Neutrophil (primary cell): ENCODE measurements around the gene FAM240A.

ENCODE experiments used
- H3K27ac ChIP-seq: fragments of 200-600 bp; sonication (generic); 2 replicates; pipeline ENCODE4 v1.5.1; 2016; ENCODE audit warnings: mild to moderate bottlenecking, moderate library complexity
- H3K27me3 ChIP-seq: fragments of 200-600 bp; sonication (generic); 2 replicates; pipeline ENCODE4 v1.6.0; 2016; ENCODE audit warnings: mild to moderate bottlenecking
- H3K36me3 ChIP-seq: fragments of 200-600 bp; sonication (generic); 2 replicates; pipeline ENCODE4 v1.5.1; 2017
- H3K4me1 ChIP-seq, 2 experiments: fragments of 200-600 bp in 1 of 2; sonication (generic) in 1 of 2; 1 replicate in 1 of 2; 2 replicates in 1 of 2; pipeline versions ENCODE4 v1.5.1 to v1.6.1; 2013 to 2016; ENCODE audit warnings: low read depth in 1 of 2, low read length in 1 of 2, mild to moderate bottlenecking in 1 of 2, moderate library complexity in 1 of 2; ENCODE audit not compliant: control insufficient read depth in 1 of 2, insufficient read depth in 1 of 2
- H3K4me3 ChIP-seq, 2 experiments: fragments of 200-600 bp in 1 of 2; sonication (generic) in 1 of 2; 1 replicate in 1 of 2; 2 replicates in 1 of 2; pipeline ENCODE4 v1.5.1; 2013 to 2016; ENCODE audit warnings: low read depth in 1 of 2, low read length in 1 of 2, mild to moderate bottlenecking in 1 of 2, moderate library complexity in 1 of 2
- H3K9me3 ChIP-seq: fragments of 200-600 bp; sonication (generic); 2 replicates; pipeline ENCODE4 v1.5.1; 2016
- TF ChIP-seq, protein P1 (sequence below): fragments of 200-600 bp; sonication (generic); IDR thresholded peaks from 2 replicates; pipeline ENCODE4 v1.5.1; 2016; ENCODE audit warnings: antibody characterized with exemption

Gene FAM240A

GRCh38 chr3:46629551-46630517 lies 17.5 kb downstream of the FAM240A start:
- peaks cover 6 to 8% of the 10 kb centered on the region in 2 experiments for H3K4me1 ChIP-seq

DNA sequence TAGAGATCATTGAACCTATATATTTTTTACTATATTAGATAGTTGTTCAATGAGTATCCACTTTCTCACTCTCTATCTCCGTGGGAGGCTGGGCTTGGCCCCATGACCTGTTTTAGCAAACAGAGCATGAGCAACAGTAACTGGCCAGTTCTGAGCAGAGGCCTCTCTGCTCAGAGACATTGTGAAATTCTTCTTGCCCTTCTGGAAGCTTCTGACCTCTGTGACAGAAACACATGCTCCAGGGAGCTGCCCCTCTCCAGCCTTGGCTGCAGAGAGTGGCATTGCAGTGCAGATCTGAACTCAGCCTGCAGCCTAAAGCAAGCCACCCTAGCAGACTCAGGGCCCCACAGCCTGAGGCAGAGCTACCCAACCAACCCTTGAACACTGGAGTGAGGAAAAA lies 20.5 kb downstream of the FAM240A start:
- Histone ChIP-seq H3K27me3 (peaks cover 9% of the 10 kb centered on the region), H3K36me3 (no peaks in the 10 kb centered on the region), H3K4me1 (peaks cover 6 to 8% of the 10 kb centered on the region in 2 experiments), H3K27ac (no peak overlapping the region), H3K4me3 (no peak overlapping the region), H3K9me3 (no peaks in the 10 kb centered on the region)
- TF ChIP-seq, protein P1, sequence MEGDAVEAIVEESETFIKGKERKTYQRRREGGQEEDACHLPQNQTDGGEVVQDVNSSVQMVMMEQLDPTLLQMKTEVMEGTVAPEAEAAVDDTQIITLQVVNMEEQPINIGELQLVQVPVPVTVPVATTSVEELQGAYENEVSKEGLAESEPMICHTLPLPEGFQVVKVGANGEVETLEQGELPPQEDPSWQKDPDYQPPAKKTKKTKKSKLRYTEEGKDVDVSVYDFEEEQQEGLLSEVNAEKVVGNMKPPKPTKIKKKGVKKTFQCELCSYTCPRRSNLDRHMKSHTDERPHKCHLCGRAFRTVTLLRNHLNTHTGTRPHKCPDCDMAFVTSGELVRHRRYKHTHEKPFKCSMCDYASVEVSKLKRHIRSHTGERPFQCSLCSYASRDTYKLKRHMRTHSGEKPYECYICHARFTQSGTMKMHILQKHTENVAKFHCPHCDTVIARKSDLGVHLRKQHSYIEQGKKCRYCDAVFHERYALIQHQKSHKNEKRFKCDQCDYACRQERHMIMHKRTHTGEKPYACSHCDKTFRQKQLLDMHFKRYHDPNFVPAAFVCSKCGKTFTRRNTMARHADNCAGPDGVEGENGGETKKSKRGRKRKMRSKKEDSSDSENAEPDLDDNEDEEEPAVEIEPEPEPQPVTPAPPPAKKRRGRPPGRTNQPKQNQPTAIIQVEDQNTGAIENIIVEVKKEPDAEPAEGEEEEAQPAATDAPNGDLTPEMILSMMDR, result no peak

More at GRCh38 chr3:46629551-46630517, 17.5 kb downstream of the FAM240A start:
- Histone ChIP-seq H3K27ac (no peak overlapping the region), H3K9me3 (no peaks in the 10 kb centered on the region), H3K27me3 (peaks cover 19% of the 10 kb centered on the region), H3K4me3 (peak overlapping the region in 1 of 2 experiments; percentile 28), H3K36me3 (no peaks in the 10 kb centered on the region)
- TF ChIP-seq, protein P1, result peak; percentile 15

GRCh38 chr3:46634856-46635255 lies 22.5 kb downstream of the FAM240A start:
- H3K27ac ChIP-seq, result no peak overlapping the region
- TF ChIP-seq, protein P1, result no peak
- no peaks in the 10 kb centered on the region for H3K36me3 ChIP-seq
- H3K4me3 ChIP-seq, result no peak overlapping the region
- peaks cover 4 to 6% of the 10 kb centered on the region in 2 experiments for H3K4me1 ChIP-seq
- H3K9me3 ChIP-seq, result no peaks in the 10 kb centered on the region
- peaks cover 9% of the 10 kb centered on the region for H3K27me3 ChIP-seq

DNA sequence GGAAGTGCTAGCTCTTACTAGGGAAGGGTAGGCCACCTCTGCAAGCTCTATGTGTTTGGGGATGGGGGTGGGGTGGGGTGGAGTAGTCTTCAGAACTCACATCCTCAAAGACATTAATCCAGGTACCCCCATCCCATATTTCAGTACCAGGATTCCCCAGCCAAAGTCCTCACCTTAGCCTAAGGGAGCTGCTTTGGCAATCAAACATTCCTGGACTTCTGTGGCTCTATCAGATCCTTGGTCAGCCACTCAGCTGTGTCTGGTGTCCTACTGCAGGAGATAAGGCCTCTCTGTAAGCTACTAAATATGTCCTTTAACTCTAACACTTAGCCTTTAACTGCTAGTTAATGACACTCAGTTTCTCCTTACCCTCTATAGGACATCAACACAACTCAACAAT lies 26.9 kb downstream of the FAM240A start:
- no peaks in the 10 kb centered on the region for H3K4me1 ChIP-seq
- H3K27me3 ChIP-seq, result peaks cover 29% of the 10 kb centered on the region
- H3K27ac ChIP-seq, result no peak overlapping the region
- TF ChIP-seq, protein P1, result no peak
- no peak overlapping the region for H3K4me3 ChIP-seq
- H3K9me3 ChIP-seq, result no peaks in the 10 kb centered on the region
- no peaks in the 10 kb centered on the region for H3K36me3 ChIP-seq

DNA sequence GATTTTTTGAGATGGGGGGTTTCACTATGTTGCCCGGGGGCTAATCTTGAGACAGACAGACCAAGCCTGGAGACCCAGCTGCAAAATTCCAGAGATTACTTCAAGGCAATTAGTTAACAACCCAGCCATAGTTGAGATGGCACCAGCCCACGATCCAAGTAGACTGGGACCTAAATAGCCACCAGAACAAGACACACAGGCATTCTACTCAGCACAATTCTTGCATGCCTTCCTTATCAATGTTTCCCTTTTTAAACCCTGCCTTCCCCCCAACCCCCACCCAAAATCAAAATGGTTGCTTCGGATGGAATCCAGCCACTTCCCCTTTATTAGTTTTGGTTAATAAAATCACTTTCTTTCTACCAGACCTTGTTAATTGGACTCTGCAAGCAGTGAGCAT lies 28.6 kb downstream of the FAM240A start:
- Histone ChIP-seq H3K4me1 (no peaks in the 10 kb centered on the region), H3K9me3 (no peaks in the 10 kb centered on the region), H3K4me3 (no peak overlapping the region), H3K36me3 (no peaks in the 10 kb centered on the region), H3K27me3 (peaks cover 29% of the 10 kb centered on the region), H3K27ac (no peak overlapping the region)
- TF ChIP-seq, protein P1, result no peak
